ENCODE data around the gene GSTO1.

GSTO1 gene

DNA sequence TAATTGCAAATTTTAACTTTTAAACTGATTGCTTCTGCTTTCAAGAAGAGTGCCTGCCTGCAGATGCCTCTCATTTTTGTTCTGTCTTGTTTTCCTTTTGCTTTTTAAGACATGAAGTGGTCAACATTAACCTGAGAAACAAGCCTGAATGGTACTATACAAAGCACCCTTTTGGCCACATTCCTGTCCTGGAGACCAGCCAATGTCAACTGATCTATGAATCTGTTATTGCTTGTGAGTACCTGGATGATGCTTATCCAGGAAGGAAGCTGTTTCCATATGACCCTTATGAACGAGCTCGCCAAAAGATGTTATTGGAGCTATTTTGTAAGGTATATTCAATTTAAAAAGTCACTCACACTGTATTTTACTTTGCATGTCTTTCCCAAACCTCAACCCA lies 23.1 kb downstream of the GSTO1 start:
- DNase-seq, result no peak

DNA sequence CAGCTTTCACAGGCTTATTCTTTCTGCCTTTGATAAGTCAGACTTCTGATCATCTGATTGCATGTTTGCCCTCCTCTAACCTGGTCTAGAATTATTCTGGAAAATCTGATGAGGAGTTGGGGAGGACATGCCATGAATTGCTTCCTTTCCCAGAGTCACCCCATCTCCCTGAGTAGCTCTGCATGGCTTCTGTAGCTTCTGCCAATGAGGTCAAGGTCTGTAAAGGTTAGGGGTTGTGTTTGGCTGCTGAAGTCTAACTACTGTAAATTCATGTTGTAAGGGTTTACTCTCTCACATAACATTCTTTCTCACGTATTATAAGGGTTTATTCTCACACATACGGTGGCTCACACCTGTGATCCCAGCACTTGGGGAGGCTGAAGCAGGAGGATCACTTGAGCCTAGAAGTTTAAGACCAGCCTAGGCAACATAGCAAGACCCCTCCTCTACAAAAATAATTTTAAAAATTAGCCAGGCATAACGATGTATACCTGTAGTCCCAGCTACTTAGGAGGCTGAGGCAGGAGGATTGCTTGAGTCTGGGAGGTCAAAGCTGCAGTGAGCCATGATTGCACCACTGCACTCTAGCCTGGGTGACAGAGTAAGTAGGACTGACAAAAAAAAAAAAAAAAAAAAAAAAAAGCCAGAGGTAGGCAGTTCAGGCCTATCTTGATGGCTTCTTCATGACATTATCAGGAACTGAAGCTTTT lies 25.0 kb downstream of the GSTO1 start:
- DNase-seq, result no peak

DNA sequence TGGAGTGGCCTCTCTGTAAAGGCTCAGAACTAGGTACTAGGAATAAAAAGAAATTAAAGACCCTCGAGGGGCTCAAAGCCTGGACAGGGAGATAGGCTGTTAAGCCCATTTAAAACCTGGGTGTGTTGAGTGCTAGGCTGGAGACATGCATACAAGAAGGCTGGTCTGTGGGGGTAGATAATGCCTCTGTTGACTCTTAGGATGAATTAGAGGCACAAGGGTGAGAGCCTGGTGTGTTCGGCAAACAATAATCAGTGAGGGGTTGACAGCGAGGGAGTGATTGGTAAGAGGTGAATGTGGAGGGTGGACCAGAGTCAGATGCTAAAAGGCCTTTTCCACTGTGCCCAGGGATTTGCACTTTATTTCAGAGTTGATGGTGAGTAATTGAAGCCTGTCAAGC lies 27.0 kb downstream of the GSTO1 start:
- no peak for DNase-seq

DNA sequence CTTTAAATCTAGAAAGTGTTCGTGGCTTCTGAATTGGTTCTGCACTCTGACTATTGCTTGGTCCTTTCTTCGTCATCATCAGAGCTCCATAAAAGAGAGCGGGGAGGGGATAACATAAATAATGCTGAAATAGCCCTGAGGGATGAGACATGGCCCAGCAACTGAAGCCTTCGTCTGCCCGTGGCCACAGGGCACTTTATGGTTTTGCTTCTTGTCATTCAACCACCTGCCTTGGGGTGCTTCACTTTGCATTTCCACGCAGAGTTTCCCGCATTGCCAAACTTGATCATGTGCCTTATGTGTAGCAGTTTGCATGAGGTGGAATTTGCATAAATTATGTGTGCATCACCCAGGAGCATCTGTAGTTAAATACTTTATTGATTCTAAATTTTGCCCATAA lies 30.2 kb downstream of the GSTO1 start:
- DNase-seq, result no peak

DNA sequence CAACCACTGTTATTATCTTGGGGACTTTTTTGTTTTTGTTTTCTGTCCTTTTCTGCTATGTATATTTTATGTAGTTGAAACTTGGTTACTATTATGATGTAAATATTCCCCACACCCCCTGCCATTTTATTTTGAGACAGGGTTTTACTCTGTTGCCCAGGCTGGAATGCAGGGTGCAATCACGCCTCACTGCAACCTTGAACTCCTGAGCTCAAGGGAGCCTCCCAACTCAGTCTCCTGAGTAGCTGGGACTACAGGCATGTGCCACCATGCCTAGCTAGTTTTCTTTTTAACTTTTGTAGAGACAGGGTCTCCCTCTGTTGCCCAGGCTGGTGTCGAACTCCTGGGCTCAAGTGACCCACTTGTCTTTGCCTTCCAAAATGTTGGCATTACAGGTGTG lies 32.2 kb downstream of the GSTO1 start:
- no peak for DNase-seq

DNA sequence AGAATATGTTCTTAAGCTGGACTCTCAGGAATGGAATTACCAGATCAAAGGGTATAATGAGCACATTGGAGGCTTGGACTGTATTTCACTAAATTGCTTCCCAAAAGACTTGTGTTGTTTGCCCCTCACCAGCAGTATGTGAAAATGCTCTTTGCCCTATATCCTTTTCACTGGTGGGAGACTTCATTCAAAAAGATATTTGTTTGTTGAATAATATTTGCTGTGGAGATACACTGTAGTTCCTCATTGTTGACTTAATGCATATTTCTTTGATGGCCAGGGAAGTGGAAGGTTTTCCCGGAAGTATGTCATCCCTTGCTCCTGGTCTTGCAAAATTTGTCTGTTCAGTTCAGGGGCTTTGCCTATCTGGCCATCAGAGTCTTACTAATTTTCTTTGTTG lies 33.7 kb downstream of the GSTO1 start:
- DNase-seq, result no peak

DNA sequence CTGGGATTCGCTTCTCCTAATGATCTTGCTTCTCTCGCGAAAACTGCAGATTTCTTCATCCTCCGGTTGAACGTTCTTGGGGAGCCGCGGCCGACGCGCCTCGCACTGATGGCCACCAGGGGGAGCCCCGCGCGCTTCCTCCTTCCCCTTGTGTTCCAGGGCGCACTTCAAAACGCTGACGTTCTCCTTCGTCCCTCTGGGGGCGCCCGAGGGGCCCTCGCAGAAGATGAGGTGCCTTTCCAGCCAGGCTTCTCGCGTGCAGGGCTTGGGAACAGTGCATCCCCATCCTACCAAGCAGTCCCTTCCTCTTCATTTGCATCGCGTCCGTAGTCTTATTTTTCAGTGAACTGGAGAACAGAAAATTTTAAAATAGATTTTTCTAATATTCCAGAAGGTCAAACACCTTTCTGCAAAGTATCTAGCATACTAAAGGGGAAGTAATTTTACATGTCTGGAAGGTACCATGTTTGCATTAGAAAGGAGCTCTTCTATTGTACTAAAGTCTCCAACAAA lies 36.8 kb downstream of the GSTO1 start:
- DNase-seq, result peak; percentile 82

DNA sequence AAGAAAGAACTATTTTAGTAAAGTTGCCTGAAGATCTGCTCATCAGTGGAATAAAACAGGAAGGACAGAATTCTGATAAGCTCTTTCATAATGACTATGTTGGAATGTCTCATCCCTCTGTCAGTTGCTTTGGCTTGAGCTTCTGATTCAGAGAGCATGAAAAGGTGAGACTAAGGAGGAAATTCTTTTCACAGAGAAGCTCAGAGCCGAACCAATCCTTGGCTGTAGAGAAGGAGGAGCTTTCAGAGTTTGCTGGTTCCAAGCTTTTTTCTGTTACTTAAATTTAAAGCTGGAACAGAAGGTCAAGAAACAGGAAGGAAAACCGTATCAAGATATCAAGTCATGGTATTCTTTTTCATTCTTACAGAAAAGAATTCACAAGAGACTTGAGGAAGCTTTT lies 38.3 kb downstream of the GSTO1 start:
- no peak for DNase-seq

DNA sequence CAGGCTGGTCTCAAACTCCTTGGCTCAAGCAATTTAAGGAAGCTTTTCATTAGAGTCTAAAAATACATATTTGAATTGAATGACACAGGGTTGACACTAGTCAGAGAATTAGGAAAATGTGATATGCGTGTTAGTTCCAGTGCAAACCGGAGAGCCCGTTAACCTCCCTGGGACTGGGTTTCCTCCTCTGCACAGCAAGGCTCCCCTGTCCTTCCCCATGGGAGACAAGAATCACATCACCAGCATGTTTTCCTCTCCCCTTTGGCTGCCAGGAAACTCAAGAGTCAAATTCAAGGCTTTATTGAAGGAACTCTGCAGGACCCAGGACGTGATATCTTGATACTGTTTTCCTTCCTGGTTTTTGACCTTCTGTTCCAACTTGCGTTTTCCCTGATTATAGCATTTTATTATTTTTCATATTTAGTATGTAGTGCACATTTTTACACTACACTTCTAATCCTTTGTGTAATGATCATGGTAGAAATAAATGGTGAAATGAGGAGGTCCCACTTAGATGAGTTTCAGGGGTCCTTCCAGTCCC lies 39.2 kb downstream of the GSTO1 start:
- DNase-seq, result no peak

DNA sequence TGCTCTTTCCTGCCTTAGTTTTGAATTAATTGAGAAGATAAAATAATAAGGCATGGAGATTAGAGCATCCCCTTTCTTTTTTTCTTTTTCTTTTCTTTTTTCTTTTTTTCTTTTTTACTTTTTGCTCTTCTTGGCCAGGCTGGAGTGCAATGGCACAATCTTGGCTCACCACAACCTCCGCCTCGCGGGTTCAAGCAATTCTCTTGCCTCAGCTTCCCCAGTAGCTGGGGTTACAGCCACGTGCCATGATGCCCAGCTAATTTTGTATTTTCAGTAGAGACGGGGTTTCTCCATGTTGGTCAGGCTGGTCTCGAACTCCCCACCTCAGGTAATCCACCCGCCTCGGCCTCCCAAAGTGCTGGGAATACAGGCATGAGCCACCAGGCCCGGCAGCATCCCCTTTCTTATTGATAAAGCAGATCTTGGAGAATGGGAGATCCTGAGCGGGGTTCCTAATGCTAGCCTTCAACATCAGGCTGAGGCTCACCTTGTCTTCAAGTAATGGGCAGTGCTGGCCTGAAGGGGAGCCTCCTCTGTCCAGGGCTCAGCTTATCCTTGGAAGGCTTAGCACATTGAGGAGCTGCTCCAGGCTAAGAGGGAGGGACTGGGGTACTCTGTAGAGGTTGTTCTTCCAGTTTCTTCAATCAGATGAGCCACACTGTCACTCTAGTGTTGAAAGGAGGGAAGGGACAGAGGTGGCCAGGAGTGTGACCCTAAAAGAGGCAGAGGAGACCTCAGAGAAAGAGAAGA lies 42.2 kb downstream of the GSTO1 start:
- DNase-seq, result no peak

DNA sequence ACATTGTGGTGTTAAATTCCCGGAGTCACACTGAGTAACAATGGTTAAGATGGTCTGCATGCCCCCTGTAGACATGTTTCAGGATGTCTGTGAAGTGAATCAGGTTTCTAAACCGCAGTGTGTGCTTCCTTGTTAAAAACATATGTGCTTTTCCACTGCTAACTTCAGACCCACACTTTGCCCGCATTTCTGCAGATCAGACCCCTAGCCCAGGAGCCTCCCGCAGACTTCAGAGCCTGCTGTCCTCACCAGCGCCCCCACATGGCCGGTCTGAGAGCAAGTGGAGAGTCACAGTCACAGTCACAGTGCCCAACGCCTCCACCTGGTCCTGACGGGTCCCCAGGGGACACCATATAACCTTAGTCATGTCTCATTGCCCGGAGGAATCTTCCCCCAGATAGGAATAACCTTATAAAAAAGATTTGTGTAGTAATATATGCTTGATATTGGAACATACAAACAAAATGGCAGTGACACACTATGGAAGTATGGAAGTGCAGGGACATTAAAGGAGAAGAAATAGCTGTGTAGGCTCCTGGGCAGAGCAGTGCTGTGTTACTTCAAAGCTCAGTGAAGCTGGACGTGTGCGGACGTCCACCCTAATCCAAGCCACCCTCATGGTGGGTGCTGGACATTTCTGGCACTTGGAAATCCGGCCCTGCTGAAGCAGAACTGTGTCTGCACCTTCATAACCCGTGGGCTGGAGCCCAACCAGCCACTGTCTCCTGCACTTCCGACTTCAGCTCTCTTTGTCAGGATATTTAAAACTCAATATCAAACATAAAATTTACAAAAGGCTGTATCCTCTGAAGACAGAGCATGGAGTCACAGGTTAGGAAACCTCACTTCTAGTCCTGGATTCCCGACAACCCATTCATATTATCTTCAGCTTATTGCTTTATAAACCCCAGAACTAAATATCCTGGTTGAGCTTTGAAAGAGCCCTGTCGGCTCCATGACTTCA lies 43.3 kb downstream of the GSTO1 start:
- DNase-seq, result no peak

DNA sequence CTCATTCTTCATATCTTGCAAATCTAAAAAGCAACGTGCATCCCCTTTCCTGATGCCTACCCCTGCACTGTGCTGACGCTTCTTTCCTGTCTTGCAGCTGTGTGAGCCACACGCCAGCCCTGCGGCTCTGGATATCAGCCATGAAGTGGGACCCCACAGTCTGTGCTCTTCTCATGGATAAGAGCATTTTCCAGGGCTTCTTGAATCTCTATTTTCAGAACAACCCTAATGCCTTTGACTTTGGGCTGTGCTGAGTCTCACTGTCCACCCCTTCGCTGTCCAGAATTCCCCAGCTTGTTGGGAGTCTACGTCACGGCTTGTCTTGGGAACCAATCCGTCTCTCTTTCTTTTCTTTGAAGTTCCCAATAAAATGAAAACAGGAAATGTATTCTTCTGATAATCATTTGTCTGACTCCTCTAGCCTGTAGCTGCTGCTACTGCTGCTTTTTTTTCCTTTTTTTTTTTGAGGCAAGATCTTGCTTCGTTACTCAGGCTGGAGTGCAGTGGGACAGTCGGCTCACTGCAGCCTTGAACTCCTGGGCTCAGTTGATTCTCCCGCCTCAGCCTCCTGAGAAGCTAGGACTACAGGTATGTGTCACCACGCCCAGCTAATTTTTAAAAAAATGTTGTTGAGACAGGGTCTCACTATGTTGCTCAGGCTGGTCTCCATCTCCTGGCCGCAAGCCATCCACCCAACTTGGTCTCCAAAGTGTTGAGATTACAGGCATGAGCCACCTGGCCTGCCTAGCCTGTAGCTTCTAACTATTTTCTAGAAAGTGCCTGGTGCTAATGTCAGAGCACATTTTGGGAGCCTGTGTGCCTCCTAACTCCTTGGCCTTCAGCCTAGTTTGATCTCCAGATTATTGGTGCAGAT lies 44.6 kb downstream of the GSTO1 start:
- DNase-seq, result no peak

DNA sequence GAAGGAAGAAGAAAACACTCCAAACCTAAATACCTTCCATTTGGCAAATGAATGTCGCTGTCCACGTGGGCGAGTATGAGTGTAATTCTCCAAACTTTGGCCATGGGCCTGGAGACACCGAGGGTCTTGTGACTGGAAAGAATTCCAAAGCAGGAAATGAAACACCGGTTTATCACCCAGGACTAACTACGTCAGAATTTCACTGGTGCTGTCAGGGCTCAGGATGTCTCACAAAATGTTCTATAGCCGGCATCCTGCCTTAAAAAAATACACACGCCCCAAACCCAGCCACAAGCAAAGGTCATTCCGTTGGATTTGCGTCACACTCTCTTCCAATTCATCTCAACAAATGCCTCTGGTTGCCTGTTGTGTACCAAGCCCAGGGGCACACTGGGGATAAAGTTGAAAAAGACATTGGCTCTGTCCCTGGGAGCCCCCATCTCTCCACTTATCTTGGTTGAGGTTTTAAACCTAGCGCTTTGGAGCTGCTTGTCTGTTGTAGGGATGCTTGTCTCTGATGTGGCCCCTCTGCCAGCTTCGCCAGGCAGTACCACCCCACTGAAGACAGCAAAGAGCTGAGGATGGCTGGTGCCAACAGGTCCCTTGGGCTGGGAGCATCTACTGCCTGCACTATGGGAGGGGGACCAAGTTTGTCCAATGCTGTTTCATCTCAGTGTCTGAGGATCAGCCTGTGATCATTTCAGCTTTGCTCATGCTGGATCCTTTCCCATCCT lies 45.5 kb downstream of the GSTO1 start:
- no peak for DNase-seq

DNA sequence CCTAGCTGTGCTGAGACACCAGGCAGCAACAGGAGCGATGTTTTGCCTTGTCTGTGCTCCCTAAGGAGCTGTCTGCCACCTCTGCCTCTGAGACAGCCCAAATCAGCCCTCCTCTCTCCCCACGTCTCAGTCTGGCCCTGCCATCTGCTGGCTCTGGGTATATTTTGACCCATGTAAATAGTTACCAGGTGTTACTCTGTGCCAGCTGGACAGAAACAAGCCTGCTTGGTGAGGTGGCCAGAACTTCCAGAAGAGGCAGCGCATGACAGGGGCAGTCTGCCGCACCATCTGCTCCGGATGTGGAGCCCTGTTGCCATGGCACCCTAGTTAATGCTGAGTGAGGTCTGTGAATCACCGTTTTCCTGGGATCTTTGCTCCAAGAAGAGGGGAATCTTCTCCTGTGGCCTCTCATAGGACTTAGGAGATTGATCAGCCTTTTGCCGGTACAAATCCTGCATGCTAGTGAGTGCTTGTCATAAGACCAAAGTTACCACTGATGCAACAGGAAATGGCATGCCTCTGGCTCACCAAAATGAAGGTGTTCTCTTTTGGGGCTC lies 46.1 kb downstream of the GSTO1 start:
- DNase-seq, result no peak

DNA sequence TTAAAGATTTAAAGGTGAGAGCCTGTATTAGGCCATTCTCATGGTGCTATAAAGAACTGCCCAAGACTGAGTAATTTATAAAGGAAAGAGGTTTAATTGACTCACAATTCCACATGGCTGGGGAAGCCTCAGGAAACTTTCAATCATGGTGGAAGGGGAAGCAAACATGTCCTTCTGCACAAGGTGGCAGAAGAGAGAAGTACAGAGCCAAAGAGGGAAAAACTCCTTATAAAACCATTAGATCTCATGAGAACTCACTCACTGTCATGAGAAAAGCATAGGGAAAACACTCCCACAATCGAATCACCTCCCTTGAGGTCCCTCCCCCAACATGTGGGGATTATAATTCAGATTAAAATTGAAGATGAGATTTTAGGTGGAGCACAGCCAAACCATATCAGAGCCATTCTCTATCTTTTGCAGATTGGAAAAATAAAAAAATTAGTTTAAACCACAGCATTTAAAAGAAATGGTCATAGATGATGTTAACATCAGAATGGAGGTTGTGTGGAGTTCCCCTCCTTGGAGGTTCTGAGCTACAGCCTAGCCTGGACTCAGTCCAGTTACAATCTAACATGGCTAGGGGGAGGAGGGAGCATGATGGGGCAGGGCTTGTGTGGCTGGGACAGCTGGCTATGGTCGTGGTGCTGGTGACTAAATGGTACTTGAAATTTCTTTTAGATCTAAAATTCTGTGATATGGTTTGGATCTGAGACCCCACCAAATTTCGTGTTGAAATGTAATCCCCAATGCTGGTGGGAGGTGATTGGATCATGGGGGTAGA lies 47.4 kb downstream of the GSTO1 start:
- no peak for DNase-seq

DNA sequence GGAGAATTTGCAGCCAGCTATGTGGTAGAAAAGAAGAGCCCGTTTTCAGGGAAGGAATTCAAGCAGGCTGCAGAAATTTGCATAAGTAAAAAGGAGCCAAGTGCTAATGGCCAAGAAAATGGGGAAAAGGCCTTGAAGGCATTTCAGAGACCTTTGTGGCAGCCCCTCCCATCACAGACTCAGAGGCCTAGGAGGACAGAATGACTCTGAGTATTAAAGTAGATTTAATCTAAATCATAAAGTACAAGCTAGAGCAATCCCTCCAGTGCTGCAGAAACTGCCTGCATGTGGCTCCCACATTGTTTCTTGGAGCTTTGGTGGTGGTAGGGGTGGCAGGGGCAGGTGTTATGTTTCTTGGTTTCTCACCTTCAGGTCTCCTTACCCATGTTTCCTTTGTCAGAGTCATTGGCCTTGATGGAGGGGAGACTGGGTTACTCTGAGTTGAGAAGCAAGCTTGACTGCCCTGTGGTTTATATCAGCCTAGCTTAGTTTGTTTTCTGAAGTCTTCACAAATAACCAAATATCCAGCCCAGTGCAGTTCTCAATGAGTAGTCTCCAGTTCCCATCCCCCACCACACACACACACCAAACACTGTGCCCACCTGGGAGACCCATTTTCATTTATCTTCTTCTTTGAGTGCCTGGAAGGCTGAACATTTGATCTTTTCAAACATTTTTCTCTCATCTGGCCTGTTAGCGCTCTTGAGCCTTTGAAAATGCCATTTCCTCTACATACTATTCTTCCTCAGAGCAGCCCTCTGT lies 49.1 kb downstream of the GSTO1 start:
- DNase-seq, result no peak

DNA sequence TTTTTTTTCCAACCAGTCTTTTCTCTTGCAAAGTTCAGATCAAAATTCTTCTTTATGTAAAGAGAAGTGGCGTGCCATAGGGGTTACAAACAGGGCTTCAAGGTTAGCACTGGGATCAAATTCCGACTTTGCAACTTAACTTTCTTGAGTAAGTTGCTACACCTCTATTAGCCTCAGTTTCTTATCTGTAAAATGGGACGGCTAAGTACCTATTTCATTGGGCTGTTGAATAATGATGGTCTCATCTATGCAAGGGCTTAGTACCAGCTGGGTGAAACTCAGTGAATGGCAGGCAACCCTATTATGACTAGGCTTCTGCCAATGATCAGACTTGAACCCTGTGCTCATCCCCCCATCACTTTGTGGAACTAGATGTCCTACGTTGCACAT lies 49.7 kb downstream of the GSTO1 start:
- no peak for DNase-seq

DNA sequence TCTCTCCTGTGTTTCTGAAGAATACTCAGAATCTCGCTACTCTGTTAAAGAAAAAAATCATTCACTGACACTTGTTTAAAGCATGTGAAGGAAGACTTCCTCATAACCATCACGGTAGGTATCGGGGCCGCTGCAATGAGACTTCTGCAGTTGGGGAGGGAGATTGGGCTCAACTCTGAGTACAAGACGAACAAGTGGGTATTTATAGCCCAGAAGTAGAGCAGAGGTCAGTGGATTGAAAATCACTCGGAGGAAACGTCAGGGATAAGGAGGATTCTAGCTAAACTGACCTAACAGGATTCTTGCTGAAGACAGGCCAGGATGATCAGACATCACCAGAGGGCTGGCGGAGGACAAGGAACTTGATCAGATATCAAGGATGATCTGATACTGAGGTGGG lies 50.2 kb downstream of the GSTO1 start:
- DNase-seq, result no peak

DNA sequence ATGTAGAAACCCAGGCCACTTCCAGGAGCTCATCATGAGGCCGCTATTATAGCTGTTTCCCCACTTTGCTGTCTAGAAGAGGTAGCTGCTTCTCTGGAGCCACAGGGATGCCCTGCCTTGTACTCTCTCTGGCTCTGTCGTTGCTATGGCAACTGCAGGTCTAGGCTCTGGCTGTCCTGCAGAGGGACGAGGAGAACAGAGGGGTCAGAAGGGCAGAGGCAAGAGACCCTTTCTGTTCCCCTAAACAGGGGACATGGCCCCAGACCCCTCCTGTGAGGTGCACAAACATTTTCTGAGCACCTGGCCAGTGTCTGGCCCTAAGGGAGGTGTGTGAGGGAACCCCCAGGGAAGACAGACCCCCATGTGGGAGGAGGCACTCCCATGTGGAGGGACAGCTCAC lies 52.2 kb downstream of the GSTO1 start:
- DNase-seq, result no peak

Measured in activated T-cell treated with anti-CD3 and anti-CD28 coated beads for 4 hours (primary cell).